ENCODE measurements around the gene ERBB4.

Gene ERBB4

GRCh38 chr2:211748339-211748738, 790.3 kb downstream of the ERBB4 start:
- Histone ChIP-seq H3K9me2 (replicated peaks; ENCODE audit: insufficient read depth, low read length) (no peaks in the 10 kb centered on the region), H4K20me1 (ENCODE audit: insufficient read depth, low read length) (no peaks in the 10 kb centered on the region), H3K9me3 (replicated peaks; ENCODE audit: insufficient read depth, low read length) (no peaks in the 10 kb centered on the region), H3F3A (ENCODE audit: insufficient read depth, low read length) (no peaks in the 10 kb centered on the region), H3K27ac (ENCODE audit: low read length) (no peak overlapping the region), H3K4me2 (ENCODE audit: low read depth, low read length) (no peak overlapping the region), H3K4me3 (ENCODE audit: low read length) (no peak overlapping the region), H3K9ac (ENCODE audit: low read length) (no peak overlapping the region), H2AFZ (ENCODE audit: low read length) (no peak overlapping the region), H3K27me3 (replicated peaks; ENCODE audit: insufficient read depth, low read length) (no peaks in the 10 kb centered on the region), H3K36me3 (replicated peaks; ENCODE audit: insufficient read depth, low read length) (no peaks in the 10 kb centered on the region), H3K4me1 (ENCODE audit: low read length) (no peaks in the 10 kb centered on the region), H3K79me2 (ENCODE audit: low read length) (no peaks in the 10 kb centered on the region)
- no peak for DNase-seq
- no peak for TF ChIP-seq CTCF (IDR thresholded peaks at IDR 0.05; ENCODE audit: low read length)
- TF ChIP-seq EZH2 (optimal IDR thresholded peaks at IDR 0.05; ENCODE audit: low read depth, low read length) = no peak
- no peak for TF ChIP-seq EZH2phosphoT487 (IDR thresholded peaks at IDR 0.05; ENCODE audit: low read length)

GRCh38 chr2:211745295-211746097, 793.1 kb downstream of the ERBB4 start:
- H3K4me3 ChIP-seq (ENCODE audit: low read length) = no peak overlapping the region
- H3K9me2 ChIP-seq (replicated peaks; ENCODE audit: insufficient read depth, low read length) = no peaks in the 10 kb centered on the region
- H3K4me2 ChIP-seq (ENCODE audit: low read depth, low read length) = no peak overlapping the region; the same call in 1 of the 2 replicates
- H2AFZ ChIP-seq (ENCODE audit: low read length) = 0 out of 2 replicates have a peak overlapping the region, but pooled peaks have one; percentile 8
- H3K36me3 ChIP-seq (replicated peaks; ENCODE audit: insufficient read depth, low read length) = no peaks in the 10 kb centered on the region
- H4K20me1 ChIP-seq (ENCODE audit: insufficient read depth, low read length) = no peaks in the 10 kb centered on the region
- no peaks in the 10 kb centered on the region for H3K79me2 ChIP-seq (ENCODE audit: low read length)
- peak; percentile 74 for DNase-seq
- H3K27ac ChIP-seq (ENCODE audit: low read length) = no peak overlapping the region
- H3K4me1 ChIP-seq (ENCODE audit: low read length) = no peaks in the 10 kb centered on the region
- TF ChIP-seq EZH2 (optimal IDR thresholded peaks at IDR 0.05; ENCODE audit: low read depth, low read length) (no peak), CTCF (IDR thresholded peaks at IDR 0.05; ENCODE audit: low read length) (peak; percentile 85), EZH2phosphoT487 (IDR thresholded peaks at IDR 0.05; ENCODE audit: low read length) (no peak)
- H3F3A ChIP-seq (ENCODE audit: insufficient read depth, low read length) = no peaks in the 10 kb centered on the region
- no peaks in the 10 kb centered on the region for H3K9me3 ChIP-seq (replicated peaks; ENCODE audit: insufficient read depth, low read length)
- H3K27me3 ChIP-seq (replicated peaks; ENCODE audit: insufficient read depth, low read length) = no peaks in the 10 kb centered on the region
- no peak overlapping the region for H3K9ac ChIP-seq (ENCODE audit: low read length)

GRCh38 chr2:211744379-211744778, 794.2 kb downstream of the ERBB4 start:
- Histone ChIP-seq H3K27me3 (replicated peaks; ENCODE audit: insufficient read depth, low read length) (no peaks in the 10 kb centered on the region), H2AFZ (ENCODE audit: low read length) (no peak overlapping the region), H3K4me3 (ENCODE audit: low read length) (no peak overlapping the region), H3K9me2 (replicated peaks; ENCODE audit: insufficient read depth, low read length) (no peaks in the 10 kb centered on the region), H3K4me2 (ENCODE audit: low read depth, low read length) (no peak overlapping the region), H3K27ac (ENCODE audit: low read length) (no peak overlapping the region), H4K20me1 (ENCODE audit: insufficient read depth, low read length) (no peaks in the 10 kb centered on the region), H3K79me2 (ENCODE audit: low read length) (no peaks in the 10 kb centered on the region), H3F3A (ENCODE audit: insufficient read depth, low read length) (no peaks in the 10 kb centered on the region), H3K9me3 (replicated peaks; ENCODE audit: insufficient read depth, low read length) (no peaks in the 10 kb centered on the region), H3K9ac (ENCODE audit: low read length) (no peak overlapping the region), H3K36me3 (replicated peaks; ENCODE audit: insufficient read depth, low read length) (no peaks in the 10 kb centered on the region), H3K4me1 (ENCODE audit: low read length) (no peaks in the 10 kb centered on the region)
- no peak for TF ChIP-seq EZH2phosphoT487 (IDR thresholded peaks at IDR 0.05; ENCODE audit: low read length)
- no peak for TF ChIP-seq EZH2 (optimal IDR thresholded peaks at IDR 0.05; ENCODE audit: low read depth, low read length)
- no peak for TF ChIP-seq CTCF (IDR thresholded peaks at IDR 0.05; ENCODE audit: low read length)
- no peak for DNase-seq

All from MM.1S (cell line).